SW 1271 (cell line): ENCODE measurements around the gene CAPRIN1.

Source experiments
- DNase-seq, 2 experiments: peaks; one replicate each; lab custom pipeline; 2025; lab: John Stamatoyannopoulos, UW

Gene CAPRIN1

GRCh38 chr11:34145847-34146381 lies 94.4 kb downstream of the CAPRIN1 start:
- no peak for DNase-seq

GRCh38 chr11:34146411-34146810 lies 94.9 kb downstream of the CAPRIN1 start:
- DNase-seq, result no peak

- DNase-seq, result no peak
These were observed 95.3 kb downstream of the CAPRIN1 start for GRCh38 chr11:34146866-34147265.

GRCh38 chr11:34147581-34147980 lies 96.0 kb downstream of the CAPRIN1 start:
- DNase-seq, result no peak

- no peak for DNase-seq
These were observed 97.1 kb downstream of the CAPRIN1 start for GRCh38 chr11:34148504-34149165.

GRCh38 chr11:34149274-34149673 lies 97.7 kb downstream of the CAPRIN1 start:
- no peak for DNase-seq

- DNase-seq, result no peak
These were observed 98.3 kb downstream of the CAPRIN1 start for GRCh38 chr11:34149786-34150185.

- no peak for DNase-seq
These were observed 99.1 kb downstream of the CAPRIN1 start for GRCh38 chr11:34150494-34151151.
